K562 (cell line): ENCODE measurements around the gene RCE1. TPM values are rescaled to one million over a fixed set of nuclear protein-coding genes. Genes with fewer than 3 reads are reported as not detected.
A peak's percentile ranks its signal among the peaks of the same experiment; 100 is the strongest.

Experiments used
- FOXA1 ChIP-seq: fragments of 450-650 bp; IDR thresholded peaks from 2 replicates; pipeline ENCODE4 v1.6.1; 2016; ENCODE audit warnings: mild to moderate bottlenecking, borderline replicate concordance
- HDAC1 ChIP-seq, 2 experiments: fragments of 450-650 bp; IDR thresholded peaks; 2 replicates each; pipeline ENCODE4 v1.6.1; 2016 to 2017; ENCODE audit warnings: inconsistent platforms in 1 of 2, mild to moderate bottlenecking in 1 of 2, moderate library complexity in 1 of 2
- HDAC6 ChIP-seq: IDR thresholded peaks from 2 replicates; pipeline ENCODE4 v1.6.1; 2012; ENCODE audit warnings: low read depth, mild to moderate bottlenecking, control low read depth, inconsistent platforms, low read length, moderate library complexity
- KLF10 ChIP-seq: fragments of 250-450 bp; sonication (Bioruptor Pico); IDR thresholded peaks from 2 replicates; pipeline ENCODE4 v1.6.1; 2021; ENCODE audit warnings: matching md5 sums
- MCM2 ChIP-seq: fragments of 450-650 bp; IDR thresholded peaks from 2 replicates; pipeline ENCODE4 v1.6.1; 2017; ENCODE audit warnings: low read depth, mild to moderate bottlenecking
- NBN ChIP-seq: fragments of 450-650 bp; IDR thresholded peaks from 2 replicates; pipeline ENCODE4 v1.6.1; 2016; ENCODE audit warnings: low read depth, mild to moderate bottlenecking
- PCBP1 ChIP-seq: fragments of 200-400 bp; formaldehyde crosslinking; IDR thresholded peaks from 2 replicates; pipeline ENCODE4 v1.6.1; 2018; ENCODE audit warnings: mild to moderate bottlenecking, low read depth, low read length; ENCODE audit not compliant: poor library complexity, severe bottlenecking
- RAD21 ChIP-seq, 2 experiments: fragments of 250-450 bp in 1 of 2; fragments of 450-650 bp in 1 of 2; sonication (Bioruptor Pico) in 1 of 2; formaldehyde crosslinking in 1 of 2; IDR thresholded peaks in 1 of 2; conservative IDR thresholded peaks in 1 of 2; 2 replicates each; pipeline versions ENCODE4 v1.4.0 to v1.8.0; 2020 to 2022; ENCODE audit warnings: mild to moderate bottlenecking in 2 of 2, moderate library complexity in 1 of 2
- RB1 ChIP-seq: fragments of 450-650 bp; IDR thresholded peaks from 2 replicates; pipeline ENCODE4 v1.6.1; 2017; ENCODE audit warnings: low read depth, mild to moderate bottlenecking
- SIRT6 ChIP-seq: IDR thresholded peaks from one replicate; pipeline ENCODE4 v1.6.1; 2012; ENCODE audit warnings: low read depth, mild to moderate bottlenecking, control low read depth, inconsistent platforms, low read length, moderate library complexity
- SRSF9 ChIP-seq: fragments of 200-400 bp; formaldehyde crosslinking; IDR thresholded peaks from 2 replicates; pipeline ENCODE4 v1.6.1; 2017; ENCODE audit warnings: low read depth, low read length, borderline replicate concordance
- TEAD4 ChIP-seq, 2 experiments: sonication (generic) in 1 of 2; formaldehyde crosslinking in 1 of 2; IDR thresholded peaks; 2 replicates each; pipeline versions ENCODE4 v1.6.1 to v1.8.0; 2012 to 2022; ENCODE audit warnings: borderline replicate concordance in 1 of 2, inconsistent platforms in 1 of 2, low read length in 1 of 2, mild to moderate bottlenecking in 1 of 2, missing genetic modification reagents in 1 of 2
- XRCC5 ChIP-seq: fragments of 200-400 bp; formaldehyde crosslinking; IDR thresholded peaks from 2 replicates; pipeline ENCODE4 v1.6.1; 2017; ENCODE audit warnings: low read depth, mild to moderate bottlenecking, low read length
- ZNF263 ChIP-seq: sonication (generic); formaldehyde crosslinking; IDR thresholded peaks from 2 replicates; pipeline ENCODE4 v1.8.0; 2022; ENCODE audit warnings: mild to moderate bottlenecking, missing genetic modification reagents, borderline replicate concordance
- ZNF324 ChIP-seq: fragments of 250-450 bp; sonication (Bioruptor Pico); IDR thresholded peaks from 2 replicates; pipeline ENCODE4 v1.4.0; 2020; ENCODE audit warnings: mild to moderate bottlenecking
- ZNF57 ChIP-seq: fragments of 450-650 bp; formaldehyde crosslinking; IDR thresholded peaks from 2 replicates; pipeline ENCODE4 v1.4.0; 2020; ENCODE audit warnings: mild to moderate bottlenecking, moderate library complexity
- ZZZ3 ChIP-seq: fragments of 450-650 bp; IDR thresholded peaks from 2 replicates; pipeline ENCODE4 v1.6.1; 2016; ENCODE audit warnings: antibody characterized with exemption, mild to moderate bottlenecking, moderate library complexity
- polyA plus RNA-seq, 8 experiments: library from polyadenylated mRNA; depleted of rRNA in 4 of 8; stranded (reverse) in 5 of 8; unstranded in 3 of 8; fragments of >200 nt; fragmentation: Nextera tagmentation in 2 of 8; fragmentation: Illumina TruSeq in 1 of 8; extraction: Ambion mirVana in 2 of 8; extraction: Trizol in 1 of 8; gene quantifications; 2 replicates each; pipeline versions ENCODE4 v1.2.1 to v1.2.3, GENCODE V29; 2011 to 2014; ENCODE audit warnings: inconsistent platforms in 1 of 8, missing spikeins in 1 of 8
- total RNA-seq, 7 experiments: library from RNA; depleted of rRNA in 6 of 7; stranded (reverse); fragments of >200 nt in 6 of 7; fragmentation: Illumina TruSeq in 2 of 7; extraction: Trizol in 2 of 7; gene quantifications; 2 replicates each; pipeline versions ENCODE4 v1.2.1 to v1.2.3, GENCODE V29; 2011 to 2021; ENCODE audit warnings: low replicate concordance in 1 of 7
- TF ChIP-seq, protein P1 (sequence below): fragments of 450-650 bp; IDR thresholded peaks from 2 replicates; pipeline ENCODE4 v1.6.1; 2014; ENCODE audit warnings: low read depth, mild to moderate bottlenecking, moderate library complexity, borderline replicate concordance
- TF ChIP-seq, protein P2 (sequence below): fragments of 450-650 bp; formaldehyde crosslinking; IDR thresholded peaks from 2 replicates; pipeline ENCODE4 v1.4.0; 2022; ENCODE audit warnings: missing genetic modification characterization
- TF ChIP-seq, protein P3 (sequence below): fragments of 250-450 bp; sonication (Bioruptor Pico); IDR thresholded peaks from 2 replicates; pipeline ENCODE4 v1.4.0; 2020; ENCODE audit warnings: borderline replicate concordance
- TF ChIP-seq, protein P4 (sequence below): fragments of 200-800 bp; sonication (Bioruptor generic); IDR thresholded peaks from 2 replicates; pipeline ENCODE4 v1.6.1; 2017; ENCODE audit warnings: missing genetic modification characterization, missing compliant biosample characterization

RCE1 gene
- total and polyA plus RNA-seq, 9 of the 15 experiments (the other 6 are each of a cell fraction or from before 2014, with no cell fraction given), result 0.75 to 41.5 (median 15.1) TPM

DNA sequence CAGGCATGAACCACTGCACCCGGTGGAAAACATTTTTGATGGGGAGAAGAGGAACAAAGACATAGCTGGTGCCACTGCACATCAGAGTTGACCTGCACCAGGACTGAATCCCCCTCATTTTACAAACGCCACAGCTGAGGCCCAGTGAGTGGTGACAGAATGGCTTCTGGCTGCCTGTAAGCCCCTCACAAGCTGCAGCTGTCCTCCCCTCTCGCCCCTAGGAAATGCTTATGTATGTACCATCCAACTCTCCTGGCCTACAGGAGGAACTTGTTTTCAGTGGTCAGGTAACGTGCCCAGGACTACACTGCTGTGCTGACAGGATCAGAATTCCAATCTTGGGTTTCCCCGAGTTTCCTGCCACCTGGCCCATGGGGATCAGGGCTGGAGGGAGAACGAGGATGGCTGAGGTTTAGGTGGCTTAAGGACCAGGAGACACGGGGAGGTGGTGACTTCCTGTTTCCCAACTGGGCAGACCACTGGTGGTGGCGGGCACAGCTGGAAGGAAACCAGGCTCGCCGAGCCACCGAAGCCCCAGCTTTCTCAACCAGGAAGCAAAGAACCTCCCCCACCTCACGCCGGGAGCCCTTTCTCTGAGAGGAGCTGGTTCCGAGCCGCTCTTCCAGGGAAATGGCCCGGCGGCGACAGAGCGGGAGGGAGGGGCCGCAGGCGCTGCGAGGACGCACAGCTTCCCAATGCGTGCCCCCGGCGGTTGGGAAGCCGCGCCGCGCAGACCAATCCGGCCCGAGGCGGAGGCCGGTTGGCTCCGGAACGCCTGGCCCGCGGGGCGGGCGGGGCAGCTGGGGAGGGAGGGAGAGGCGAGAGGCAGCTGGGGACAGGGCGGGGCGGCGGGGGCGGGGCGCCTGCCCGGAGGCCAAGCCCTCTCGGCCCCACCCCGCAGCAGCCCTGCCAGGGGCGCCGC is 12.6 kb downstream of the RCE1 start (continued):
- no peak for TF ChIP-seq SRSF9
- TF ChIP-seq, protein P1, sequence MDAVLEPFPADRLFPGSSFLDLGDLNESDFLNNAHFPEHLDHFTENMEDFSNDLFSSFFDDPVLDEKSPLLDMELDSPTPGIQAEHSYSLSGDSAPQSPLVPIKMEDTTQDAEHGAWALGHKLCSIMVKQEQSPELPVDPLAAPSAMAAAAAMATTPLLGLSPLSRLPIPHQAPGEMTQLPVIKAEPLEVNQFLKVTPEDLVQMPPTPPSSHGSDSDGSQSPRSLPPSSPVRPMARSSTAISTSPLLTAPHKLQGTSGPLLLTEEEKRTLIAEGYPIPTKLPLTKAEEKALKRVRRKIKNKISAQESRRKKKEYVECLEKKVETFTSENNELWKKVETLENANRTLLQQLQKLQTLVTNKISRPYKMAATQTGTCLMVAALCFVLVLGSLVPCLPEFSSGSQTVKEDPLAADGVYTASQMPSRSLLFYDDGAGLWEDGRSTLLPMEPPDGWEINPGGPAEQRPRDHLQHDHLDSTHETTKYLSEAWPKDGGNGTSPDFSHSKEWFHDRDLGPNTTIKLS, result no peak
- no peak for TF ChIP-seq HDAC6
- no peak for TF ChIP-seq KLF10 (CRISPR knock-in tag)
- TF ChIP-seq XRCC5, result 0 out of 2 replicates have a peak, but pooled peaks have one; percentile 36
- no peak for TF ChIP-seq ZNF57 (CRISPR knock-in tag)
- TF ChIP-seq FOXA1, result no peak
- peak in 1 of 2 experiments; percentile 8; a peak in 1 of 4 replicates for TF ChIP-seq HDAC1 (IDR thresholded peaks at IDR 0.05)
- no peak for TF ChIP-seq SIRT6
- no peak for TF ChIP-seq PCBP1
- peak; percentile 44; the same call in 1 of the 2 replicates for TF ChIP-seq ZNF324 (CRISPR knock-in tag)
- TF ChIP-seq, protein P2, sequence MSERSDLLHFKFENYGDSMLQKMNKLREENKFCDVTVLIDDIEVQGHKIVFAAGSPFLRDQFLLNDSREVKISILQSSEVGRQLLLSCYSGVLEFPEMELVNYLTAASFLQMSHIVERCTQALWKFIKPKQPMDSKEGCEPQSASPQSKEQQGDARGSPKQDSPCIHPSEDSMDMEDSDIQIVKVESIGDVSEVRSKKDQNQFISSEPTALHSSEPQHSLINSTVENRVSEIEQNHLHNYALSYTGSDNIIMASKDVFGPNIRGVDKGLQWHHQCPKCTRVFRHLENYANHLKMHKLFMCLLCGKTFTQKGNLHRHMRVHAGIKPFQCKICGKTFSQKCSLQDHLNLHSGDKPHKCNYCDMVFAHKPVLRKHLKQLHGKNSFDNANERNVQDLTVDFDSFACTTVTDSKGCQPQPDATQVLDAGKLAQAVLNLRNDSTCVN (CRISPR knock-in tag), result no peak
- TF ChIP-seq, protein P3, sequence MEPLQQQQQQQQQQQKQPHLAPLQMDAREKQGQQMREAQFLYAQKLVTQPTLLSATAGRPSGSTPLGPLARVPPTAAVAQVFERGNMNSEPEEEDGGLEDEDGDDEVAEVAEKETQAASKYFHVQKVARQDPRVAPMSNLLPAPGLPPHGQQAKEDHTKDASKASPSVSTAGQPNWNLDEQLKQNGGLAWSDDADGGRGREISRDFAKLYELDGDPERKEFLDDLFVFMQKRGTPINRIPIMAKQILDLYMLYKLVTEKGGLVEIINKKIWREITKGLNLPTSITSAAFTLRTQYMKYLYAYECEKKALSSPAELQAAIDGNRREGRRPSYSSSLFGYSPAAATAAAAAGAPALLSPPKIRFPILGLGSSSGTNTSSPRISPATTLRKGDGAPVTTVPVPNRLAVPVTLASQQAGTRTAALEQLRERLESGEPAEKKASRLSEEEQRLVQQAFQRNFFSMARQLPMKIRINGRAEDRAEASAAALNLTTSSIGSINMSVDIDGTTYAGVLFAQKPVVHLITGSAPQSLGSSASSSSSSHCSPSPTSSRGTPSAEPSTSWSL (CRISPR knock-in tag), result no peak
- no peak for TF ChIP-seq RAD21 (CRISPR knock-in tag; conservative IDR thresholded peaks at IDR 0.05 in 1 of 2, IDR thresholded peaks at IDR 0.05 in 1 of 2)
- no peak for TF ChIP-seq ZZZ3
- TF ChIP-seq, protein P4, sequence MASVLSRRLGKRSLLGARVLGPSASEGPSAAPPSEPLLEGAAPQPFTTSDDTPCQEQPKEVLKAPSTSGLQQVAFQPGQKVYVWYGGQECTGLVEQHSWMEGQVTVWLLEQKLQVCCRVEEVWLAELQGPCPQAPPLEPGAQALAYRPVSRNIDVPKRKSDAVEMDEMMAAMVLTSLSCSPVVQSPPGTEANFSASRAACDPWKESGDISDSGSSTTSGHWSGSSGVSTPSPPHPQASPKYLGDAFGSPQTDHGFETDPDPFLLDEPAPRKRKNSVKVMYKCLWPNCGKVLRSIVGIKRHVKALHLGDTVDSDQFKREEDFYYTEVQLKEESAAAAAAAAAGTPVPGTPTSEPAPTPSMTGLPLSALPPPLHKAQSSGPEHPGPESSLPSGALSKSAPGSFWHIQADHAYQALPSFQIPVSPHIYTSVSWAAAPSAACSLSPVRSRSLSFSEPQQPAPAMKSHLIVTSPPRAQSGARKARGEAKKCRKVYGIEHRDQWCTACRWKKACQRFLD (CRISPR knock-in tag), result 0 out of 2 replicates have a peak, but pooled peaks have one; percentile 68
- TF ChIP-seq TEAD4 (IDR thresholded peaks at IDR 0.05; ENCODE audit: low read length), result no peak
- TF ChIP-seq TEAD4 (CRISPR knock-in tag; IDR thresholded peaks at IDR 0.05; ENCODE audit: borderline replicate concordance), result no peak
- TF ChIP-seq MCM2, result no peak
- TF ChIP-seq RB1, result peak; percentile 78
- TF ChIP-seq NBN, result 0 out of 2 replicates have a peak, but pooled peaks have one; percentile 48
- 0 out of 2 replicates have a peak, but pooled peaks have one; percentile 14 for TF ChIP-seq ZNF263 (CRISPR knock-in tag)
